DMS79 treated with DMSO at 0.1 percent for 48 hours (cell line): ENCODE measurements around the gene PBXIP1.
"Not testable (repeated sequence)": the region's sequence is repeated elsewhere in the genome, so short reads cannot be mapped to it uniquely, and the experiment has no call there.

Experiments used
- DNase-seq: peaks from one replicate; lab custom pipeline; 2025; lab: John Stamatoyannopoulos, UW

PBXIP1 gene

DNA sequence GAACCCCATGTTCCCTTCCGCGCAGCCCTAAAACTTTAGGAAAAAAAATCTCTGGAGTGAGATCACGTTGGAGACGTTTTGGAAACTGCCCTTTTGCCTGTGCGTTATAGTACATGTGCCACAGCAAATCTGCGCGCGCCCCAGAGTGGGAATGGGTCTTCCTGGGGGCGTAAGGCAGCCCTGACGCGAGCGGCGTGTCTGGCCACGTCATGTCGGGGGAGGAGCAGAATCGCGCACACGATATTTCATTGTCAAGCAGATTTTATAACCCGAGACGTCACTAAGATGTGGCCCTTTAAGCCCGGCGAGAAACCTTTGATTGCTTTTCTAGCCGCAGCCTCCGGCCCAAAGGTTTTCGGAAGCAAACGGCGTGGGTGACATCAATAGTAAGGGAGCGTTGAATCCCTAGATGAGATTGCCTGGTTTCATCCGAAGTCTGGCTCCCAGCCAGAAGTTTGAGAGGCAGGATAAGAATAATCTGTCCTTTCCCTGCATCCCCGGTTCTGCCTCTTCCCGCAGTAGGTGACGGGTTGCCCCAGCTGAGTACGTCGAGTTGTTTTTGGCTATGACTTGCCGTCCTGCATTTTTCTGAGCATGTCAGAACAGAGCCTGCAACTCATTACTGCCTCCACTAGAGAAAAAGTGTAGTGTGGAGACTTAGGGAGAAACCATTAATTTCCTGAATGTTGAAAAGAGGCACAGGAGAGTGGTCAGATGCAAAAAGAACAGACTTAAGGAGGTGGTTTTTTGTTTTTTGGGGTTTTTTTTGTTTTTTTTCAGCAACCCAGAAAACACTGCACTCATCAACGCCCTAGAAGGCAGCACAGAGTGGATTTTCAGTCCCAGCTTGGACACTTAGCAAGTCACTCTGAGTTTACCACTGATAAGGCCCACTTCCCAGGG lies 18.6 kb downstream of the PBXIP1 start:
- DNase-seq: peak; percentile 96

DNA sequence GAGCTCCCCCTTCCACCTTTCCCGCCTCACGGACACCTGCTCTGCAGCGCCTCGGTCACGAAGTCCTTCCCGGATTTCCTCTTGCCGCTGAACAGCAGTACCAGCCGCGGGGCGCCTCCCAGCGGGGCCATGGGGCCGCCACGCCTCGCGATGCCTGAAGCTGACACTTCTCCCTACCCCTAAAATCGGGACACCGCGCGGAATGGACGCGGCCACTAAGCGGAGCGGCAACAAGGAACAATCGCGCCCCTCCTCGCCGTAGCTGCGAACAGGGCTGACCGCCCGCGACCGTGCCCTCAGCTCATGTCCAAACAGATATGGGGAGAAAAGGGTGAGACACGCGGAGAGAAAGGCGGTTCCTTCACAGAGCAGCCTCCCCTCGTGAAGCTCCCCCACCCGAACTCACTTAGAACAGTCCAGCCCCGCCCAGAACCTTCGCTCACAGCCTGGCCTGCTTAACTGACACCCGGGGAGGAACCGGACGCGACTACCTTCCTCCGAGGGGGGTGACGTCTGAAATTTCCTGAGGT lies 19.3 kb downstream of the PBXIP1 start, which contains the start of gene PMVK:
PMVK (minus strand) TSS at position 165 of the 530 bp plus-strand sequence; CDS start at position 131, 34 bp downstream.
- DNase-seq: peak; percentile 96

GRCh38 chr1:154935749-154936554 lies 19.9 kb downstream of the PBXIP1 start:
- DNase-seq: no peak

- DNase-seq: no peak
These were observed 21.4 kb downstream of the PBXIP1 start for GRCh38 chr1:154934358-154934948.

DNA sequence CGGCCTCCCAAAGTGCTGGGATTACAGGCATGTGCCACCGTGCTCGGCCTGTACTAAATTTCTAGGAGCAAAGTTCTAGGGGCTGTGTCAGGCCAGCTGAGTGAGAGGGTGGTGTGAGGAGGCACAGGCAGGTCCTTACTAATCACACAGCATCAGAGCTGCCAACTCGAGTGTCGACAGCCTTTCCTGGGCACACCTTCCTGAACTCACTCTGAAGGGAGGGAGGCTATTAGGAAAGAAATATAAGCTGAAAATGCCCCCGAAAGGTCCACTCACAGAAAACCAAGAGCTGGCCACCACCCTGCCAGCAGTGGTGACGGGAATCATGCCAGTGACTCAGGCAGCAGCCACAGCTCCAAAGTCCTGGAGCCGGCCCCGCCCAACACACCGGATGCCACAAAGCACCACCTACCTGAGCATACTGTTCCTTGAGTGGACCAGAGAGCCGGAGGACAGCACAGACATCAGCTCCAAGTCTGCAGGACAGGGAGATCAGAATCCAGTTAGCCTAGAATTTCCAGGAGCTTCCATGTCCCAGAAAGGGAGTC lies 23.9 kb downstream of the PBXIP1 start:
- no peak for DNase-seq

GRCh38 chr1:154926201-154926600 lies 29.7 kb downstream of the PBXIP1 start:
- no peak for DNase-seq

DNA sequence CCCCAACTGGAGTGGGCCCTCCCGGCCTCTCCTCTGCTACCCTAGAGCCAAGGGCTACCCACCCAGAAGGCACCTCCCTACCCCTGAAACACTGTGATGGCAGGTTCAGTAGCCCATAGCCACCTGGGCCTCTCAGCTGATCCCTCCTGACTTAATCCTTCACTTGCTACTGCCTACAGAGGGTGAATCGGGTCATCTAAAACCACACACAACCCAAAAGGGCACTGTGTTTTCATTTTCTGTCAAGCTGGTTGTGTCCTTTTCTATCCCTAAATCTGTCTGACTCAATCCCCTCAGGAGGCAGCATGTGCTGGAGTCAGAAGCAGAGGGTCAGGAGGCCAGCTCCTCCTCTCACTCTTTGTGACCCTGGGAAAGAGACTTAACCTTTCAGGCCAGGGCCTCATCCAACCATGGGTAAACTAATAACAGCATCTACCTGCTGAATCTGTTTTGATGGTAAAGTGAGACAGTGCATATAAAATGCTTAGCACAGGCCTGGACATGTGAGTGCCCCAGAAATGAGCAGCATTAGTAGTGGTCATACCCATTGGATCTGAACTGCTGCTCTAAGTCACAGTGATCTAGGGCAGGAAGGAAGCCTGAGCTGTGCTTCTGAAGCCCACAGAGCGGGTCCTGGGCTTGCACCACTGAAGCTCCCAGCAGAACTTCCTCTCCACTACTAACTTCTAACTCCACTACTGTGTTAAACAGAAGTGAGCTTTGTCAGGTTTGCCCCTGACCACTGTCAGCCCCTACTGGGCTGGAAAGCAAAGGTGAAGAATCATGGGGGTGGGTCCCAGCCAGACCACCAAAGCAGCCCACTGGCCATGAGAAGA lies 30.3 kb downstream of the PBXIP1 start:
- DNase-seq: no peak

DNA sequence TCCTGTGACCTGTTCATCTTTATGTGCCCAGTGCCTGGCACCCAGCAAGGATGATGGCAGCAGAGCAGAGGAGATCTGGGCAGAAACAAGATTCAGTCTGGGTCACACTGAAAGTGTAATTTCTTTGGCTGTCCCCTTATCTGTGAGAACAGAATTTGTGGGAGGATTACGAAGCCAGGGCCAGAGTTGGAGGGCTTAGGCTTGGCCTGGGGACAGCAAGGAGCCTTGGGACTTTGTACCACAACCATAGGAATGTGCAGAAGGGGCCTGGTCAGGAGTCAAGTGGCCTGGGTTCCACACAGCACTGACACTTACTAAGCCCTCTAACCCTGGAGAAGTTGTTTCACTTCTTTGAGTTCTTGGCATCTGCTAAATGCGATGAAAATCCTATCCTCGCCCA lies 32.2 kb downstream of the PBXIP1 start:
- DNase-seq: no peak

GRCh38 chr1:154913273-154913672 lies 42.6 kb downstream of the PBXIP1 start:
- DNase-seq: no peak

GRCh38 chr1:154912755-154913154 lies 43.1 kb downstream of the PBXIP1 start:
- no peak for DNase-seq

- no peak for DNase-seq
These were observed 44.0 kb downstream of the PBXIP1 start for GRCh38 chr1:154911691-154912550.

DNA sequence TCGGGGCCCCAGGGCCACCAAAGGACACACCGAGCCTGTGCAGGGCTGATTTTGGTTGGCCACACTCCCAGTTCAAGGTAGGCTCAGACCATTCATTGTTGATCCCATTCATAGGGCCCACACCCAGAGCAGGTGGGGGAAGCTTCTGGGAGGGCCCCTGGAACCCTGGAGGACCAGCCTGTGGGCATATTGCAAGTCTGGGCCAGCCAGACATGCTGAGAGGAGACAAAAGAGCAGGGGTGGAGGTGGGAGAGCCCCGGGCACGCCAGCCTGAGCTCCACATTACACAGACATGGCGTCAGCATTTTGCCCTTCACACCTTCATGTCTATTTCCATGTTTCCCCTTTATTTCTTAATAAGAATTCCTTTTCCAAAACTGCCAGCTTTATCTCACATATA lies 45.0 kb downstream of the PBXIP1 start:
- no peak for DNase-seq

DNA sequence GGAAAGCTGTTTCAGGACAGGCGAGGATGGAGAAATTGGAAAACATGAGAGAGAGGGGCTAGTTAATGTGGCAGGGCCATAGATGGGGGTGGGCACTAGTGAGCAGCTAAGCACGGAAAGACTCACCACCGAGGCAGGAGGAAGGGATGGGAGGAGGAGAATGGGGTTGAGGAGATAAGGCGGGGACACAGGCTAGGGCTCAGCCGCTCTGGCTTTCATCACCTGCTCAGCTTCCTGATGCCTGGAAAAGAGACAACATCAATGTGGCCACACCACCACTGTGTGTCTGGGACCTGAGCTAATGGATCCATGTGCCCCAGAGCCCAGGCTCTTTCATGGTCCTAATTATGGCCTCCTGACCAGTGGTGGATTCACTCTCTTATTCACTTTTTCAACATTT lies 47.0 kb downstream of the PBXIP1 start:
- no peak for DNase-seq

DNA sequence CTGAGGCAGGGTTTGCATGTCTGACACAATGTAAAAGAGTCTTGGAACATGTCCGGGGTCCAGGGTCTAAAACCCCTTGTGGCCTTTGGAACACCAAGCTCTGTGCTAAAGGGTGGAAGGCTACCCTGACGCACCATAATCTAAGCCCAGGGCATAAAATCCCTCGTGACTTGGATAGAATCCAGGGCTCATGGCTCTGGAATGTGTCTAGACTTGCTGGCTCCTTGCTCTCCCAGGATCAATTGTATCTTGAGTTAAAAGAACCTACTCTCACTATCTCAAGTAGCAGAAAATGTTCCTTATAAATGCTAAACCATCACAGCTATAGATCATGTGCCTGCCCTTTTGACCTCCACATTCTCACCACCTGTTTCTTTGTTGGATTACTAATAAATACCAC lies 47.8 kb downstream of the PBXIP1 start:
- DNase-seq: not testable (repeated sequence)

- no peak for DNase-seq
These were observed 49.2 kb downstream of the PBXIP1 start for GRCh38 chr1:154906621-154907081.

DNA sequence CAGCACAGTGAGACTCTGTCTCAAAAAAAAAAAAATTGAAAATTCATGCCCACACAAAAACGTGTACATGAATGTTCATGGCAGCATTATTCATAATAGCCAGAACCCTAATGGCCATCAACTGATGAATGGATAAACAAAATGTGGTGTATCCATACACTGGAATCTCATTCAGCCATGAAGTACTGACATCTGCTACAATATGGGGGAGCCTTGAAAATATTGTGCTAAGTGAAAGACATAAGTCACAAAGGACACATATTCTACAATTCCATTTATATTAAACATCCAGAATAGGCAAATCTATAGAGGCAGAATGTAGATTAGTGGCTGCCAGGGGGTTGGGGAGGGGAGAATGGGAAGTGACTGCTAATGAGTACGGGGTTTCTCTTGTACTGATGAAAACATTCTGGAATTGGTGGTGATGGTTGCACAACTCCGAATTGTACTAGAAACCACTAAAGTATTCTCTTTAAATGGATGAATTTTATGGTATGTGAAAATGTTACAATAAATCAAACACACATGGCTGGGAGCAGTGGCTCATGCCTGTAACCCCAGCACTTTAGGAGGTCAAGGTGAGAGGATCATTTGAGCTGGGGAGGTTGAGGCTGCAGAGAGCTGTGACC lies 52.8 kb downstream of the PBXIP1 start:
- DNase-seq: no peak

GRCh38 chr1:154901591-154901990 lies 54.3 kb downstream of the PBXIP1 start:
- no peak for DNase-seq

DNA sequence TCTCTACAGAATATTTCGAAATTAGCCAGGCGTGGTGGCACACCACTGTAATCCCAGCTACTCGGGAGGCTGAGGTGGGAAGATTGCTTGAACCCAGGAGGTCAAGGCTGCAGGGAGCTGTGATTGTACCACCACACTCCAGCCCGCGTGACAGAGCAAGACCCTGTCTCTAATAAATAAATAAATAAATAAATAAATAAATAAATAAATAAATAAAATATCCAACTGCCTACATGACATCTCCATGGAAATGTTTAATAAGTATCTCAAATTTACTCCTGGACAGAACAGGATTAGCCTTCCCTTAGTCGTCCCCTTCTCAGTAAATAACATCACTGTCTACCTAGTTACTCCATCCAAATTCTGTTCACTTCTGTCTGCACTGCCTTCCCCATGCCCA lies 56.9 kb downstream of the PBXIP1 start:
- no peak for DNase-seq

GRCh38 chr1:154896771-154897286 lies 59.1 kb downstream of the PBXIP1 start:
- no peak for DNase-seq
